GM12878 (cell line): ENCODE results near the gene KCNQ1. TPM values are rescaled to one million over a fixed set of nuclear protein-coding genes. Genes with fewer than 3 reads are reported as not detected.

Experiments
- ATAC-seq: fragments of 200-7000 bp; cut with Tn5 transposase; 3 replicates; pipeline ENCODE4 v1.9.1; 2020; ENCODE audit warnings: mild to moderate bottlenecking, moderate library complexity
- BruUV-seq: library from RNA; stranded (reverse); fragments of 400-500 nt; replicated peaks from 2 replicates; lab custom pipeline; 2021; lab: Mats Ljungman, UMichigan
- CTCF ChIA-PET: fragments of 300-600 bp; sonication (Branson Sonifier 250); formaldehyde crosslinking; extraction: SDS; loops from one replicate; lab custom pipeline; 2021; ENCODE audit warnings: inconsistent platforms; lab: Yijun Ruan, JAX
- POLR2A ChIA-PET: fragments of 350-600 bp; formaldehyde crosslinking; extraction: SDS; loops from one replicate; lab custom pipeline; 2021; ENCODE audit warnings: inconsistent platforms; lab: Charles Lee
- RAD21 ChIA-PET: fragments of 300-600 bp; sonication (Branson Sonifier 250); formaldehyde crosslinking; loops from one replicate; lab custom pipeline; 2023; ENCODE audit warnings: antibody characterized with exemption; ENCODE audit not compliant: unreplicated experiment; lab: Charles Lee
- SMC1A ChIA-PET: fragments of 300-600 bp; sonication (Branson Sonifier 250); formaldehyde crosslinking; loops from one replicate; lab custom pipeline; 2023; ENCODE audit not compliant: unreplicated experiment, uncharacterized antibody; lab: Charles Lee
- DNase-seq: peaks from one replicate; pipeline ENCODE4 v3.0.0-alpha.2; 2011; ENCODE audit warnings: low read depth, low spot score
- FAIRE-seq: peaks from 3 replicates; lab custom pipeline; 2011; peaks lifted over from hg19 to GRCh38; lab: Jason Lieb, UNC
- H2AFZ ChIP-seq: 2 replicates; pipeline ENCODE4 v1.6.0; 2011; ENCODE audit warnings: low read depth, low read length, control low read depth; ENCODE audit not compliant: control insufficient read depth
- H3K27ac ChIP-seq: 2 replicates; pipeline ENCODE4 v1.5.1; 2011; ENCODE audit warnings: control low read depth; ENCODE audit not compliant: control insufficient read depth, insufficient read depth
- H3K27me3 ChIP-seq, 2 experiments: replicated peaks in 1 of 2; 2 replicates each; pipeline versions ENCODE4 v1.6.0 to v1.6.1; 2011; ENCODE audit warnings: low read length in 1 of 2; ENCODE audit not compliant: control insufficient read depth in 2 of 2, insufficient read depth in 2 of 2
- H3K36me3 ChIP-seq, 2 experiments: 2 replicates each; pipeline ENCODE4 v1.5.1; 2011; ENCODE audit warnings: low read length in 1 of 2; ENCODE audit not compliant: control insufficient read depth in 2 of 2, insufficient read depth in 2 of 2
- H3K4me1 ChIP-seq: 2 replicates; pipeline ENCODE4 v1.6.1; 2011; ENCODE audit warnings: mild to moderate bottlenecking, low read length, moderate library complexity, mixed read lengths; ENCODE audit not compliant: control insufficient read depth, insufficient read depth
- H3K4me2 ChIP-seq: 2 replicates; pipeline ENCODE4 v1.6.0; 2011; ENCODE audit warnings: control low read depth; ENCODE audit not compliant: control insufficient read depth, insufficient read depth
- H3K4me3 ChIP-seq: fragments of 200-600 bp; sonication (generic); 2 replicates; pipeline ENCODE4 v1.5.1; 2016
- H3K79me2 ChIP-seq: 2 replicates; pipeline ENCODE4 v1.6.0; 2011; ENCODE audit warnings: low read length; ENCODE audit not compliant: control insufficient read depth, insufficient read depth
- H3K9ac ChIP-seq: 2 replicates; pipeline ENCODE4 v1.8.0; 2011; ENCODE audit warnings: low read length, control low read depth, mixed read lengths; ENCODE audit not compliant: control insufficient read depth, insufficient read depth
- H3K9me3 ChIP-seq: replicated peaks from 3 replicates; pipeline ENCODE4 v1.5.1; 2011; ENCODE audit warnings: mild to moderate bottlenecking, low read length; ENCODE audit not compliant: control insufficient read depth, insufficient read depth
- H4K20me1 ChIP-seq: 2 replicates; pipeline ENCODE4 v1.6.0; 2011; ENCODE audit not compliant: control insufficient read depth, insufficient read depth
- ATF3 ChIP-seq: IDR thresholded peaks from 2 replicates; pipeline ENCODE4 v1.6.1; 2011; ENCODE audit warnings: low read depth, mild to moderate bottlenecking, low read length, moderate library complexity, borderline replicate concordance; ENCODE audit errors: extremely low read depth
- BRCA1 ChIP-seq: IDR thresholded peaks from 2 replicates; pipeline ENCODE4 v1.6.1; 2011; ENCODE audit warnings: low read depth, low read length, improper control_type of control experiment
- HDAC2 ChIP-seq: fragments of 200-600 bp; sonication (generic); IDR thresholded peaks from 2 replicates; pipeline ENCODE4 v1.6.1; 2017
- HDAC6 ChIP-seq: fragments of 200-600 bp; sonication (generic); IDR thresholded peaks from one replicate; pipeline ENCODE4 v1.8.0; 2017; ENCODE audit warnings: antibody characterized with exemption; ENCODE audit not compliant: unreplicated experiment
- JUNB ChIP-seq: IDR thresholded peaks from 2 replicates; pipeline ENCODE4 v1.6.1; 2016; ENCODE audit warnings: antibody characterized with exemption, mild to moderate bottlenecking
- JUND ChIP-seq: IDR thresholded peaks from 2 replicates; pipeline ENCODE4 v1.6.1; 2012; ENCODE audit warnings: low read depth, mild to moderate bottlenecking, low read length, improper control_type of control experiment, moderate library complexity
- NFXL1 ChIP-seq: fragments of 450-650 bp; IDR thresholded peaks from 2 replicates; pipeline ENCODE4 v1.6.1; 2017; ENCODE audit warnings: antibody characterized with exemption, mild to moderate bottlenecking, borderline replicate concordance
- PAX8 ChIP-seq: fragments of 450-650 bp; IDR thresholded peaks from 2 replicates; pipeline ENCODE4 v1.6.1; 2017; ENCODE audit warnings: mild to moderate bottlenecking, moderate library complexity
- POLR2A ChIP-seq: IDR thresholded peaks from 2 replicates; pipeline ENCODE4 v1.6.1; 2011; ENCODE audit warnings: low read depth, mild to moderate bottlenecking, low read length
- PRDM15 ChIP-seq: fragments of 450-650 bp; formaldehyde crosslinking; IDR thresholded peaks from 2 replicates; pipeline ENCODE4 v1.4.0; 2020; ENCODE audit warnings: mild to moderate bottlenecking, moderate library complexity
- SIN3A ChIP-seq: IDR thresholded peaks from 2 replicates; pipeline ENCODE4 v1.6.1; 2012; ENCODE audit warnings: low read depth, low read length, improper control_type of control experiment
- STAT3 ChIP-seq: IDR thresholded peaks from 2 replicates; pipeline ENCODE4 v1.6.1; 2011; ENCODE audit warnings: low read depth, low read length, improper control_type of control experiment
- ZNF384 ChIP-seq: IDR thresholded peaks from 2 replicates; pipeline ENCODE4 v1.6.1; 2012; ENCODE audit warnings: low read depth, mild to moderate bottlenecking, low read length, improper control_type of control experiment, borderline replicate concordance
- WGBS: methylation state at CpG from one replicate; pipeline ENCODE4 v1.1.6; 2016; ENCODE audit warnings: low lambda C conversion rate; ENCODE audit not compliant: insufficient replicate concordance, insufficient coverage; ENCODE audit errors: missing lambda C conversion rate; 5-methylcytosine and 5-hydroxymethylcytosine counted together
- in situ Hi-C: fragments of 300-500 bp; cut with MboI; formaldehyde crosslinking; loops from 9 replicates; pipeline ENCODE4 v1.14.3; 2018; ENCODE audit warnings: mixed read lengths
- intact Hi-C: fragments of 100-400 bp; cut with micrococcal nuclease; formaldehyde crosslinking; loops from one replicate; pipeline ENCODE4 v1.14.2; 2022; ENCODE audit not compliant: unreplicated experiment
- polyA plus RNA-seq, 11 experiments: library from polyadenylated mRNA; depleted of rRNA in 4 of 11; unstranded in 6 of 11; stranded (reverse) in 5 of 11; fragments of >200 nt; fragmentation: Nextera tagmentation in 4 of 11; fragmentation: Illumina TruSeq in 1 of 11; extraction: Ambion mirVana in 4 of 11; extraction: Trizol in 1 of 11; gene quantifications; 1 replicate in 1 of 11; 2 replicates in 10 of 11; pipeline versions ENCODE4 v1.2.1 to v1.2.3, GENCODE V29; 2011 to 2016; ENCODE audit warnings: inconsistent platforms in 2 of 11, missing spikeins in 2 of 11, low read depth in 1 of 11
- total RNA-seq, 4 experiments: library from RNA; depleted of rRNA in 3 of 4; stranded (reverse); fragments of >200 nt in 3 of 4; fragmentation: Illumina TruSeq in 1 of 4; extraction: Trizol in 1 of 4; gene quantifications; 2 replicates each; pipeline versions ENCODE4 v1.2.1 to v1.2.3, GENCODE V29; 2013 to 2021
- TF ChIP-seq, protein P1 (sequence below): fragments of 450-650 bp; IDR thresholded peaks from 2 replicates; pipeline ENCODE4 v1.6.1; 2017; ENCODE audit warnings: mild to moderate bottlenecking, low read depth, inconsistent platforms; ENCODE audit not compliant: poor library complexity, severe bottlenecking
- TF ChIP-seq, protein P2 (sequence below): fragments of 450-650 bp; IDR thresholded peaks from 2 replicates; pipeline ENCODE4 v1.6.1; 2018; ENCODE audit warnings: mild to moderate bottlenecking, low read depth, moderate library complexity; ENCODE audit not compliant: partially characterized antibody

KCNQ1 gene
- total and polyA plus RNA-seq, 10 of the 15 experiments (the other 5 are each of a cell fraction or from before 2014, with no cell fraction given): 0.03 to 0.15 (median 0.12) TPM; not detected in 7

DNA sequence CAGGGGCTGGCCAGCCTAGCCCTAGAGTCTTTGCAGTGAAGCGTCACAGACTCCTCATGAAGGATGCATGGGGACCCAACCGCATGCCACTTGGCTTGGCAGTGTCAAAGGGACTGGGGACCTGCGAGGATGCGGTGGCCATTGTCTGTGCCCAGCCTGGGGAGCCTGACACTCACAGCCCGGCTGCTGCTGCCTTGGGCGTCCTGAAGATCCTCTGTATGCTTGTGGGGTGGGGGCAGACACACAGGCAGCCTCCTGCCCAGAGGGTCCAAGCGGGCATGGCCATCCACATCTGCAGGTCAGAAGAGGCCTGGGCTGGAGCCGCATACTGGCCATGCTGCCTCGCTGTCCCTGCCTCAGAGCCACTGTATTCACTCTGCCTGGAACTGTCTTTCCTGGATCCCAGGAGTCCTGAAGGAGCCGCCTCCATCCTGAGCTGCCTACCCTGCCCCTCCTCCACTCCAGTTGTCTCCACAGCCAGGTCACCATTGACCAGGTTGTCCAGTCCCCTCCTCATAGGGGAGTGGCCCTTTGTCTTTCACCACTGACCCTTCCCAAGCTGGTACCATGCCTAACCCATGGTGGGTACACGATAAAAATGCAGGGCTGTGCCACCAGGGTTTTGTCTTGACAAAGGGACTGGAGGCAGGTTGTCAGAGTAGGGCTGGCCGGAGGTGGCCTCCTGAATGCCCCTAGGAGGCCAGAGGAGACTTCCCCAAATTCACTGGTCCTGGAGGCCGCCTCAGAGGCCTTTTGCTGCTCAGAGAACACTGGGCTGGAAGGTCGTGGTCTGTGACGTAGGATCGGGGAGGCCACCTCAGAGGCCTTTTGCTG is 148.0 kb downstream of the KCNQ1 start:
- Histone ChIP-seq H3K4me1 (no peaks in the 10 kb centered on the region), H3K27me3 (no peaks in the 10 kb centered on the region), H3K79me2 (no peaks in the 10 kb centered on the region), H3K4me3 (no peak overlapping the region), H3K9ac (no peak overlapping the region), H2AFZ (no peak overlapping the region), H3K4me2 (no peak overlapping the region), H3K36me3 (no peaks in the 10 kb centered on the region), H4K20me1 (no peaks in the 10 kb centered on the region), H3K9me3 (no peaks in the 10 kb centered on the region), H3K27ac (no peak overlapping the region)
- FAIRE-seq (no peak), ATAC-seq (no peak), DNase-seq (no peak)
- in situ Hi-C loops: no loop called here
- POLR2A ChIA-PET: no interaction called here
- SMC1A ChIA-PET: no interaction called here
- TF ChIP-seq PRDM15 (CRISPR knock-in tag): no peak
- TF ChIP-seq POLR2A: no peak
- no peak for TF ChIP-seq ATF3
- TF ChIP-seq, protein P1, sequence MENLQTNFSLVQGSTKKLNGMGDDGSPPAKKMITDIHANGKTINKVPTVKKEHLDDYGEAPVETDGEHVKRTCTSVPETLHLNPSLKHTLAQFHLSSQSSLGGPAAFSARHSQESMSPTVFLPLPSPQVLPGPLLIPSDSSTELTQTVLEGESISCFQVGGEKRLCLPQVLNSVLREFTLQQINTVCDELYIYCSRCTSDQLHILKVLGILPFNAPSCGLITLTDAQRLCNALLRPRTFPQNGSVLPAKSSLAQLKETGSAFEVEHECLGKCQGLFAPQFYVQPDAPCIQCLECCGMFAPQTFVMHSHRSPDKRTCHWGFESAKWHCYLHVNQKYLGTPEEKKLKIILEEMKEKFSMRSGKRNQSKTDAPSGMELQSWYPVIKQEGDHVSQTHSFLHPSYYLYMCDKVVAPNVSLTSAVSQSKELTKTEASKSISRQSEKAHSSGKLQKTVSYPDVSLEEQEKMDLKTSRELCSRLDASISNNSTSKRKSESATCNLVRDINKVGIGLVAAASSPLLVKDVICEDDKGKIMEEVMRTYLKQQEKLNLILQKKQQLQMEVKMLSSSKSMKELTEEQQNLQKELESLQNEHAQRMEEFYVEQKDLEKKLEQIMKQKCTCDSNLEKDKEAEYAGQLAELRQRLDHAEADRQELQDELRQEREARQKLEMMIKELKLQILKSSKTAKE: no peak
- no peak for TF ChIP-seq STAT3
- no peak for TF ChIP-seq PAX8
- TF ChIP-seq, protein P2, sequence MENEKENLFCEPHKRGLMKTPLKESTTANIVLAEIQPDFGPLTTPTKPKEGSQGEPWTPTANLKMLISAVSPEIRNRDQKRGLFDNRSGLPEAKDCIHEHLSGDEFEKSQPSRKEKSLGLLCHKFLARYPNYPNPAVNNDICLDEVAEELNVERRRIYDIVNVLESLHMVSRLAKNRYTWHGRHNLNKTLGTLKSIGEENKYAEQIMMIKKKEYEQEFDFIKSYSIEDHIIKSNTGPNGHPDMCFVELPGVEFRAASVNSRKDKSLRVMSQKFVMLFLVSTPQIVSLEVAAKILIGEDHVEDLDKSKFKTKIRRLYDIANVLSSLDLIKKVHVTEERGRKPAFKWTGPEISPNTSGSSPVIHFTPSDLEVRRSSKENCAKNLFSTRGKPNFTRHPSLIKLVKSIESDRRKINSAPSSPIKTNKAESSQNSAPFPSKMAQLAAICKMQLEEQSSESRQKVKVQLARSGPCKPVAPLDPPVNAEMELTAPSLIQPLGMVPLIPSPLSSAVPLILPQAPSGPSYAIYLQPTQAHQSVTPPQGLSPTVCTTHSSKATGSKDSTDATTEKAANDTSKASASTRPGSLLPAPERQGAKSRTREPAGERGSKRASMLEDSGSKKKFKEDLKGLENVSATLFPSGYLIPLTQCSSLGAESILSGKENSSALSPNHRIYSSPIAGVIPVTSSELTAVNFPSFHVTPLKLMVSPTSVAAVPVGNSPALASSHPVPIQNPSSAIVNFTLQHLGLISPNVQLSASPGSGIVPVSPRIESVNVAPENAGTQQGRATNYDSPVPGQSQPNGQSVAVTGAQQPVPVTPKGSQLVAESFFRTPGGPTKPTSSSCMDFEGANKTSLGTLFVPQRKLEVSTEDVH: no peak
- no peak for TF ChIP-seq ZNF384
- no peak for TF ChIP-seq JUNB
- TF ChIP-seq HDAC6: no peak
- no peak for TF ChIP-seq JUND
- no peak for TF ChIP-seq NFXL1
- no peak for TF ChIP-seq SIN3A
- TF ChIP-seq BRCA1: no peak
- no peak for TF ChIP-seq HDAC2
- RAD21 ChIA-PET: no interaction called here
- intact Hi-C loops: no loop called here
- WGBS: 44% methylated on average over 16 of the region's 16 CpGs
- CTCF ChIA-PET: no interaction called here
- no TSS peak for BruUV-seq
